ENCODE measurements around the gene ADAM8. TPM values are rescaled to one million over a fixed set of nuclear protein-coding genes. Genes with fewer than 3 reads are reported as not detected.

Gene ADAM8
- total RNA-seq, 4 donors from 2014 or later: 0.90 to 2.1 (median 1.2) TPM

- intact Hi-C loops (cut with DNase I; ENCODE audit: low total_unique reads): no loop called here
- Histone ChIP-seq H3K9me3 (no peaks in the 10 kb centered on the region), H3K36me3 (no peaks in the 10 kb centered on the region), H3K27me3 (peaks cover 27 to 35% (median 29%) of the 10 kb centered on the region in 3 donors), H3K4me3 (no peak overlapping the region), H3K4me1 (no peaks in the 10 kb centered on the region), H3K27ac (no peak overlapping the region)
- in situ Hi-C loops (cut with MboI; ENCODE audit: low sequenced_read_pairs in 4 of 4): no loop called here
- DNase-seq (no peak), ATAC-seq (no peak)
- TF ChIP-seq CTCF (IDR thresholded peaks at IDR 0.05 in 4 of 5, conservative IDR thresholded peaks at IDR 0.05 in 1 of 5) (no peak), POLR2A (IDR thresholded peaks at IDR 0.05) (no peak)
Observed at GRCh38 chr10:133248334-133248715, 28.3 kb downstream of the ADAM8 start.

- H3K27me3 ChIP-seq: peaks cover 29 to 39% (median 34%) of the 10 kb centered on the region in 3 donors
- intact Hi-C loops (cut with DNase I; ENCODE audit: low total_unique reads) (no loop called here), in situ Hi-C loops (cut with MboI; ENCODE audit: low sequenced_read_pairs in 4 of 4) (no loop called here)
- H3K27ac ChIP-seq: no peak overlapping the region
- H3K4me1 ChIP-seq: no peaks in the 10 kb centered on the region
- H3K36me3 ChIP-seq: no peaks in the 10 kb centered on the region
- no peak overlapping the region for H3K4me3 ChIP-seq
- no peaks in the 10 kb centered on the region for H3K9me3 ChIP-seq
- DNase-seq: no peak
- no peak for ATAC-seq
- no peak for TF ChIP-seq CTCF (IDR thresholded peaks at IDR 0.05 in 4 of 5, conservative IDR thresholded peaks at IDR 0.05 in 1 of 5)
- TF ChIP-seq POLR2A (IDR thresholded peaks at IDR 0.05): no peak
Observed at GRCh38 chr10:133247681-133248333, 28.9 kb downstream of the ADAM8 start.

- ATAC-seq (no peak), DNase-seq (no peak)
- H3K4me3 ChIP-seq: no peak overlapping the region
- TF ChIP-seq POLR2A (IDR thresholded peaks at IDR 0.05) (no peak), CTCF (IDR thresholded peaks at IDR 0.05 in 4 of 5, conservative IDR thresholded peaks at IDR 0.05 in 1 of 5) (no peak)
- H3K36me3 ChIP-seq: no peaks in the 10 kb centered on the region
- intact Hi-C loops (cut with DNase I; ENCODE audit: low total_unique reads) (no loop called here), in situ Hi-C loops (cut with MboI; ENCODE audit: low sequenced_read_pairs in 4 of 4) (no loop called here)
- H3K27ac ChIP-seq: no peak overlapping the region
- no peaks in the 10 kb centered on the region for H3K9me3 ChIP-seq
- peaks cover 29 to 44% (median 41%) of the 10 kb centered on the region in 3 donors for H3K27me3 ChIP-seq
- H3K4me1 ChIP-seq: no peaks in the 10 kb centered on the region
Observed at GRCh38 chr10:133246236-133246626, 30.4 kb downstream of the ADAM8 start.

- Histone ChIP-seq H3K27me3 (peaks cover 32 to 49% (median 41%) of the 10 kb centered on the region in 3 donors), H3K36me3 (no peaks in the 10 kb centered on the region), H3K27ac (no peak overlapping the region), H3K4me3 (no peak overlapping the region), H3K4me1 (no peaks in the 10 kb centered on the region), H3K9me3 (no peaks in the 10 kb centered on the region)
- in situ Hi-C loops (cut with MboI; ENCODE audit: low sequenced_read_pairs in 4 of 4) (no loop called here), intact Hi-C loops (cut with DNase I; ENCODE audit: low total_unique reads) (no loop called here)
- no peak for ATAC-seq
- TF ChIP-seq POLR2A (IDR thresholded peaks at IDR 0.05) (no peak), CTCF (IDR thresholded peaks at IDR 0.05 in 4 of 5, conservative IDR thresholded peaks at IDR 0.05 in 1 of 5) (no peak)
- no peak for DNase-seq
Observed at GRCh38 chr10:133245439-133246235, 31.0 kb downstream of the ADAM8 start.
